CD4-positive, alpha-beta T cell treated with Interleukin-17A for 1 hour (primary cell): ENCODE measurements around the gene MPPED2.

Source experiments
- DNase-seq: peaks from one replicate; pipeline ENCODE4 v3.0.0-alpha.2; 2020

MPPED2 gene

DNA sequence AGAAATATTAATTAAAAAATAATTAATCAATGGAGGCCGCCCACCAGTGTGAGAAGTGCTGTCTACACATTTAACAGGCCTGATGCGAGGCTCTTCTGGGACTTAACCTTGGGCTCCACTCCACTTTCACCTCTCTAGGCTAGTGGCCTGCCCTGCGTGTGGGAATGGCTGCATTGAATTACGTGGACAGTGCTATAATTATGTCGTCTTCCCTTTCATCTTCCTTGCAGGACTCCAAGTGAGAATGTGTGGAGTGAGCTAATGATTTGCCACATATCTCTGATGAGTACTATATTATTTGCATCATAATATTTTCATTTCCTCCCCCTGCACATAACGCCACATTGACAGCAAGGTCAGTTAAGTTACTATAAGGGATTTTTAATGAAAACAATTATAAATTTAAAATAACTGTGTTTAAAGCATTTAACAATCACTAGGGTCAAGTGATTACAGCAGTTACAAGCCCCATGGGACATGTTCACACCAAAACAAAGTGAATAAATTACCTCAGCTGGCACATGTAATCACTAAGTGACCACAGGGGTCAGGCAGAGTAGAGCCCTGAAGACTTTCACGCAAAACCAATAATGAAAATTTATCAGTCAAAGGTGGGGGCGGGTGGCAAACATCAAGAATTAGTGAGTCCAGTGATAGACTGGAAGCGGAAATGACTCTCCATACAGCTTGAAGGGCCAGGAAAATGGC, 63.5 kb downstream of the MPPED2 start:
- no peak for DNase-seq

GRCh38 chr11:30521297-30522071, 64.7 kb downstream of the MPPED2 start:
- DNase-seq: no peak

- no peak for DNase-seq
Measured at GRCh38 chr11:30513087-30513486, 73.1 kb downstream of the MPPED2 start.

DNA sequence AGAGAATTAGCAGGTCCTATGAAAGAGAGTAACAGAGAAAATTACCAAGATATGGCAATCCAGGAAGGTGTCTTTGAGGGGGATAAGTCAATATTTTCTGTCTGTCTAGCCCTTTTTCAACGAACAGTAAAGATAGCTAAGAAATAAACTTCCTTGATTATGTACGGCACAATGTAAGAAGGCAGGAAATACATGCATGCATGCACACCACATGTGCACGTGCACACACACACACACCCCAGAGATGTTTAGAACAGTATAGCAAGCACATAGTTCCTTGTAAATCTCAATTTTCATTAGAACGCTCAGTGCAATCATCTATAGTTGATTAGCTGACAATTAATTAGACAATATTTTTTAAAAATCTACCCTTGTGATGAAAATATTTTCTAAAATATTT, 74.7 kb downstream of the MPPED2 start:
- no peak for DNase-seq

DNA sequence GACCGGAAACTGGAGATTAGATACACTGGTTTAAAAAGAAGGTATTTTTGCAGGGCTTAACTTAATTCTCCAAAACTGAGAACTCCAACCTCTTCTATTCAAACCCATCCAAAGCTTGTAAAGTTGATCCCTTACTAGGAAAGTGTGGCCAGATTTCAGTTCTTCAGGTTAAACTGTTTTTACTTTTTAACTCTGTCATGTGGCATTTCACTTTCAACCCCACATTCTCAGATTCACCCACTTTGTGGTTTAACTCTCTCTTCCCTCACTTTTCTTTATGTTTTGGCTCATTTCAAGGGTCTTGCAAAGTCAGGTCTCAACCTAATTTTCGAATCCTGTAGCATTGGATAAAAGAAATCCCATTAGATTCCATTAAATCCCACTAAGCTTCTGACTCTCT, 75.4 kb downstream of the MPPED2 start:
- no peak for DNase-seq

GRCh38 chr11:30509364-30509763, 76.8 kb downstream of the MPPED2 start:
- no peak for DNase-seq

GRCh38 chr11:30508594-30508993, 77.6 kb downstream of the MPPED2 start:
- no peak for DNase-seq

DNA sequence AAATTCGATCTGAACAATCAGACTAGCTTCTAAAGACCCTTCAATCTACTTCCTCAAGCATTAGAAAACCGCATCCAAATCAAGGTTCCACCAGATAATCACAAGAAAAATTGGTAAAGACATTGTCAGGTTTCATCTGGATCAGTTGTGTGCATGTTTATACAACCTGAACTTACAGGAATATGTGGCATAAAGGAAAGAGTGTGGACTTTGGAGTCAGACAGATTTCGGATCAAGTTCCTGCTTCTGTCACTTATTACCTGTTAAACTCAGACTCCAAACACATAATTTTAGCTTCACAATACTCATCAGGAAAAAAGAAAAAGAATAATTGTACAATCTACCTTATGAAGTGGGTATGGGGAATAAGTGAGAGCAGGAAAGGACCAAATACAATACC, 80.5 kb downstream of the MPPED2 start:
- no peak for DNase-seq

GRCh38 chr11:30504468-30504867, 81.7 kb downstream of the MPPED2 start:
- no peak for DNase-seq

DNA sequence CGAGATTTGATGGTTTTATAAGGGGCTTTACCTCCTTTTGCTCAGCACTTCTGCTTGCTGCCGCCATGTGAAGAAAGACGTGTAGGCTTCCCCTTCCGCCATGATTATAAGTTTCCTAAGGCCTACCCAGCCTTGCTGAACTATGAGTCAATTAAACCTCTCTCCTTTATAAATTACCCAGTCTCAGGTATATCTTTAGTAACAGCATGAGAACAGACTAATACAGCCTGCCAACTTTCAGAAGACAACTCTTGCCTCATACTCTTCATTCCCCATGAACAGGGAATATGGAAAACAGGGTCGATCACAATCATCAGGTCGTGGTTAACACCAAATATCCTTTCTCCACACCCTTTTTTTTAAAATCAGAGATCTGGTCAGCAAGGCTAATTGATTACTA, 83.0 kb downstream of the MPPED2 start:
- DNase-seq: no peak

DNA sequence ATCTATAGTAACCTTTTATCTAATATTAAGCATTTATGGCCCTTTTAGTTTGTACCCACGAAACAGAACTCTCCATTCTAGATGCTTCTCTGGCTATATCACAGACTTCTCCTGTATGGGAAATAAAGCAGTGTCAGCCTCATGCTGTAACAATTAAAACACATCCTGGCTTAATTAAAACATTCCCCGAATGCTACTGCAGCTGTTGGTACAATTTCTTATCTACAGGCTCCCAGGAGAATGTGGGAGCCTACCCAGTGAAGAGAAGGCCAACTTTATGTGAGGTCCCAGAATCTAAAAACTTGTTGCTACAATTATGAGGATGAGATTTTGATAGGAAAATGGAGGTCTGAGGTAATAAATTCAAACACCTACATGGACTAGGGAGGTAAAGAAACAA, 83.8 kb downstream of the MPPED2 start:
- no peak for DNase-seq

DNA sequence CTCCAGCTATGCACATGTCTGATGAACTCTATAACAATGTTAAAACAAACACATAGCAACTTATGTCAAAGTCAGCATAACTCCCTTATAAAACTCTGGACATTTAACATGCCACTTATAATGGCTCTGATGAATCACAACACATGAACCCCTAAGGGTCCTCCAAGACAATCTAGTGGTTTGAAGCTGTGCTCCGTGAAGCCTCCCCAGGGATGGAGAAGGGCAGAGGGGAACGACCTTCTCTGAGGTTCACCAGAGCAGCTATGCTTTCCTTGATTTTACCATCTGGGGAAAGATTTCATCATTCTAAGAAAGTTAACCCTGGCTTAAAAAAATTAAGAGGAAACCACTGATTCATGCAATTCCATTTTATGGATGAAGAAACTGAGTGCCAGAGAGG, 84.4 kb downstream of the MPPED2 start:
- DNase-seq: no peak

- DNase-seq: no peak
Measured at GRCh38 chr11:30499940-30500339, 86.2 kb downstream of the MPPED2 start.

DNA sequence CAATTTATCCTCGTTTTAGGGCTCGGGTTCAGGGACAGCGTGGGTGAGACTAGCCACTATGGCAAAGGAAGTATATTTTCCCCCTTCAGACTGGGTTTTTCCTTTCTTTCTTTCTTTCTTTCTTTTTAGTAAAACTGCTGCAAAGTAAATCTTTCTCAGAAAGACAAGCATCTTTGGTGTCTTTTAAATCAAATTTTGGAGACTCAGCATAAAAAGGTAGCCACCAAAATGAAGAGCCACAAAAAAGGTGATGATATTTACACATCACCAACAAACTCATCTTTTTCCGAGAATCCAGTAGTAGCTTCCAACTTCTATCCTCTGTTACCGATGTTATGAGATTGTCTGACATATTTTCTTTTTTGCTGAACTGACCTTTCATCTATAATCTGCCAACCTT, 88.6 kb downstream of the MPPED2 start:
- DNase-seq: no peak

GRCh38 chr11:30496935-30497334, 89.2 kb downstream of the MPPED2 start:
- DNase-seq: no peak

DNA sequence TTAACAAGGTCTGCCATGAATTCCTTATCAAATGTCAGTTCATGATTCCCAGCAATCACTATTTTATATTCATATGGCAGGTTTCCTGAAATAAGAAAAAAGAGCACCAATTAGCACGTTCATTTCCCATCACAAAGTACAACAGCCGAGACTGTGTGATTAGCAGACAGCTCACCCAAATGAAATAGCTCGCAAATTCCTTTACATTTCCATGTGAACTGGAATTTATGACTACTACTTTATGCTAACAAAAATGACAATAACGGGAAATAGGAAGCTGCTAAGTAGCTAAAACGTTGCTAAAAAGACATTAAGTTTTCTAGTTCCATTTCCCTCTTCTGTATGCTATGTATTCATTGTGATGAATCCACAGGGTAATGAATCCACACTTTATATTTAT, 90.7 kb downstream of the MPPED2 start:
- DNase-seq: no peak

GRCh38 chr11:30489511-30489910, 96.6 kb downstream of the MPPED2 start:
- DNase-seq: no peak

- DNase-seq: no peak
Measured at GRCh38 chr11:30489076-30489475, 97.1 kb downstream of the MPPED2 start.

DNA sequence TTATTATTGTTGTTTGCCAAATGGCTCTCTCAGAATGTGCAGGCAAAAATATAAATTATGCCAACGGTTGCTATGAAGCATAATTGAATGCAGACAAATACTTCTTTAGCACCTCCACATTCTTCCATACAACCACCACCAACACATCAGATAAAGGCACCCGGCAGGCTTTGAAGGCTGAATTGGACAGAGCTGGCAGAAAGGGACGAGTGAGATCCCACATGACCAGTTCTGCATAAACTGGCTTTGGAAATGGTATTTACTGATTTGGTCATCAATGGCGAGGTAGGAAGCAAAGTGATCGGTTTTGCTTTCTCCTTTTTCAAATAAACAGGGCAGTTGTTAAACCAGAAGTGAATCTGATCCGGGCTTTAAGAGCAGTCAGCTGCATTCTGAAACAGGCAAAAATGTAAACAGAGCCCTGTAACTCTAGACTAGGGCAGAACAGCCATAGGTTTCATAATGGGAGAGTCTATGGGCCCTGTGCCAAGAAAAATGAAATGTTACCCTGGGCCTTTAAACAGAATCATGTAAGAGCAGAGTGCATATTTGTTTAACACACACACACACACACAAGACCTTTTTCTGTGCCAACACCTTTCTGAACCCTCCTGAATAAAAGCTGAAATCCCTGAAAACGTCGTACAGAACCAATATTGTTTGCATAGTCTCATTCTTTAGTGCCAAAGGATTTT, 97.7 kb downstream of the MPPED2 start:
- DNase-seq: no peak

DNA sequence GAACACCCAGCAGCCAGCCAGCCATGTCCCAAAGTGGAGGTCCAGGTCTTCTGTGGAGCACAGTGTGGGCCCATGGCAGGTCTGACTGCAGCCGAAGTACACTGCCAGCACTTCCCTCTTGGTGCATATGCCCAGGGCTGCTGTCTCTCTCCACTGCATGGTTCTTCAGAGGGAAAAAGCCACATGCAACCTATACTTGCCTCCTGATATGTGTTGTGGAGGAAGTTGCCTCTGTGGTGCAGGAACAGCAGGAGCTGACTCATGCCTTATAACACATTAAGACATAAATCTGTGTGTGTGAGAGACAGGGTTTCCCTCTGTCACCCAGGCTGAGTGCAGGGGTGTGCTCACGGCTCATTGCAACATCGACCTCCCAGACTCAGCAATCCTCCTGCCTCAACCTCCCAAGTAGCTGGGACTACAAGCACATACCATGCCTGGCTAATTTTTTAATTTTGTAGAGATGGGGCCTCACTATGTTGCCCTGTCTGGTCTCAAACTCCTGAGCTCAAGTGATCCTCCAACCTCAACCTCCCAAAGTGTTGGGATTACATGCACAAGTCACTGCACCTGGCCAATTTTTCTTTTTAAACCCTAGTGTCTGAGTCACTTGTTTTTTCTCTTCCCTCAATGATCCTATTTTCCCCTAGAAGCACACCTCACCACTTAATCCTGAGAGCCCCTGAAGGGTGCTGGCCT, 98.8 kb downstream of the MPPED2 start:
- DNase-seq: peak; percentile 2

DNA sequence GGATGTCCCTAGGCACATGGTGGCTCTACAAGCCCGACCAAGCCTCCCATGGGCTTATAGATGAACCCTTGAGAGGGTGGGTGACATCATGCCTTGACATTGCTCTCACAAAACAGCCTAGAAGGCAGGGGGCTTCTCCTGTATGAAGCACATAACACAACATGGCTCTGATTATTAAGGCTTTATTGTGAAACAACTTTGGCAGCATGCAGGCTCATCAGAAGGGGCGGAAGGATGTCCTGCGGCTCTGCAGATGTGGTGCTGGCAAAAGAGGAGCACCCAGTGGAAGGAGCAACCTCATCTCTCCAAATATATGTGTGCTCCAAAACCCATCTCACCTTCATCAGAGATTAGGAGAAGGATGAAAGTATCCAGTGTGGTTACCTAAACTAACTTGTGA, 100.4 kb downstream of the MPPED2 start:
- DNase-seq: no peak

- DNase-seq: no peak
Measured at GRCh38 chr11:30485222-30485621, 100.9 kb downstream of the MPPED2 start.

DNA sequence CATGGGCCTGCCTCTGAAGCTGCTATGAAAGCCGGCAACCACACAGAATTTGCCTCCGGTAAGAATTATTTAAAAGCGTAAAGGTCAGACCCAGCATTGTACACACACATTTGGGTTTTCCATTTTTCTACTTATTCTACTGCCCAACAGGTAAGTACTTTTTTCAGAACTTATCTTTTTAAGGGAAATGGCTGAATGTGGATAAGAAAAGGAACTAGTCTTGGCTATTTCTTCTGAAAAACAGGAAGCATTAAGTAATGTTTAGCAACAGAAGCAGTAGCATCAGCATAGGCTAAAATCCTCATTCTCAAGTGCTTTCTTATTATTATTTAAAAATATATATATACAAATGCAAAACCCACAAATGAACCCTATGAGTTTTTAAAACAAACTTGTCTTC, 103.1 kb downstream of the MPPED2 start:
- DNase-seq: no peak
